ENCODE data around the gene MSLN. TPM values are rescaled to one million over a fixed set of nuclear protein-coding genes. Genes with fewer than 3 reads are reported as not detected.

MSLN gene
- polyA plus RNA-seq, 1 of the 3 experiments (the other 2 are of a cell fraction), result 0.02 TPM

GRCh38 chr16:776824-777223, 16.3 kb downstream of the MSLN start:
- H3K4me2 ChIP-seq, result no peak overlapping the region
- no peaks in the 10 kb centered on the region for H3K9me2 ChIP-seq
- no peak for DNase-seq
- H3K9ac ChIP-seq, result no peak overlapping the region
- TF ChIP-seq, protein P1, sequence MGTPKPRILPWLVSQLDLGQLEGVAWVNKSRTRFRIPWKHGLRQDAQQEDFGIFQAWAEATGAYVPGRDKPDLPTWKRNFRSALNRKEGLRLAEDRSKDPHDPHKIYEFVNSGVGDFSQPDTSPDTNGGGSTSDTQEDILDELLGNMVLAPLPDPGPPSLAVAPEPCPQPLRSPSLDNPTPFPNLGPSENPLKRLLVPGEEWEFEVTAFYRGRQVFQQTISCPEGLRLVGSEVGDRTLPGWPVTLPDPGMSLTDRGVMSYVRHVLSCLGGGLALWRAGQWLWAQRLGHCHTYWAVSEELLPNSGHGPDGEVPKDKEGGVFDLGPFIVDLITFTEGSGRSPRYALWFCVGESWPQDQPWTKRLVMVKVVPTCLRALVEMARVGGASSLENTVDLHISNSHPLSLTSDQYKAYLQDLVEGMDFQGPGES (IDR thresholded peaks at IDR 0.05; ENCODE audit: low read depth, low read length), result no peak
- TF ChIP-seq ZBTB33 (IDR thresholded peaks at IDR 0.05; ENCODE audit: borderline replicate concordance, low read depth), result no peak
- no peak for TF ChIP-seq GATA2 (CRISPR knock-in tag; IDR thresholded peaks at IDR 0.05)
- TF ChIP-seq JUND (IDR thresholded peaks at IDR 0.05), result no peak
- POLR2A ChIA-PET, result interaction anchor here (1.1 kb wide), 1 partner anchor 56 kb away, joined by 3 read pairs; no protein-coding TSS in a partner anchor
- no peaks in the 10 kb centered on the region for H3K79me2 ChIP-seq (ENCODE audit: insufficient read depth)
- H4K20me1 ChIP-seq (ENCODE audit: insufficient read depth), result no peaks in the 10 kb centered on the region
- peaks cover 2% of the 10 kb centered on the region; the same call in 1 of the 2 replicates for H3K27me3 ChIP-seq (ENCODE audit: insufficient read depth)
- no peak overlapping the region for H3K4me3 ChIP-seq (ENCODE audit: low read depth in 2 of 2, low read length in 1 of 2)
- no peaks in the 10 kb centered on the region for H3K36me3 ChIP-seq (replicated peaks in 1 of 2; ENCODE audit: control insufficient read depth in 1 of 2, insufficient read depth in 2 of 2, low read length in 1 of 2)
- no peaks in the 10 kb centered on the region for H3K4me1 ChIP-seq (ENCODE audit: control insufficient read depth in 1 of 2, insufficient read depth in 2 of 2, low read depth in 1 of 2, low read length in 1 of 2)
- H3K27ac ChIP-seq (ENCODE audit: low read depth in 2 of 2, low read length in 1 of 2), result no peak overlapping the region
- CTCF ChIA-PET, result interaction anchor here (1.1 to 1.6 kb wide), 3 partner anchors 9 to 36 kb away, joined by 3 to 8 read pairs (median 3); partner anchors contain the start of genes CIAO3 and MSLN
- WGBS (ENCODE audit: low lambda C conversion rate), result 87% methylated on average over 9 of the region's 9 CpGs
- no peaks in the 10 kb centered on the region for H3K9me3 ChIP-seq
- H3F3A ChIP-seq (replicated peaks; ENCODE audit: insufficient read depth), result no peaks in the 10 kb centered on the region
- H2AFZ ChIP-seq (ENCODE audit: low read depth), result no peak overlapping the region

GRCh38 chr16:777826-778225, 17.3 kb downstream of the MSLN start:
- Histone ChIP-seq H3K4me1 (ENCODE audit: control insufficient read depth in 1 of 2, insufficient read depth in 2 of 2, low read depth in 1 of 2, low read length in 1 of 2) (peaks cover 0 to 2% of the 10 kb centered on the region in 2 experiments; a peak in 1 of 4 replicates), H3K9ac (no peak overlapping the region), H3K9me2 (no peaks in the 10 kb centered on the region), H3K27ac (ENCODE audit: low read depth in 2 of 2, low read length in 1 of 2) (no peak overlapping the region), H3K27me3 (ENCODE audit: insufficient read depth) (peaks cover 12% of the 10 kb centered on the region; the same call in 1 of the 2 replicates), H3K4me3 (ENCODE audit: low read depth in 2 of 2, low read length in 1 of 2) (no peak overlapping the region), H3F3A (replicated peaks; ENCODE audit: insufficient read depth) (no peaks in the 10 kb centered on the region), H4K20me1 (ENCODE audit: insufficient read depth) (no peaks in the 10 kb centered on the region), H2AFZ (ENCODE audit: low read depth) (no peak overlapping the region), H3K4me2 (no peak overlapping the region), H3K36me3 (replicated peaks in 1 of 2; ENCODE audit: control insufficient read depth in 1 of 2, insufficient read depth in 2 of 2, low read length in 1 of 2) (no peaks in the 10 kb centered on the region), H3K9me3 (no peaks in the 10 kb centered on the region), H3K79me2 (ENCODE audit: insufficient read depth) (no peaks in the 10 kb centered on the region)
- TF ChIP-seq SMC3 (IDR thresholded peaks at IDR 0.05; ENCODE audit: low read depth, low read length), result no peak
- no peak for TF ChIP-seq MEF2A (IDR thresholded peaks at IDR 0.05; ENCODE audit: borderline replicate concordance, low read depth)
- TF ChIP-seq TAF1 (IDR thresholded peaks at IDR 0.05; ENCODE audit: borderline replicate concordance, low read depth, low read length), result no peak
- TF ChIP-seq RCOR1 (IDR thresholded peaks at IDR 0.05; ENCODE audit: low read length), result no peak
- no peak for TF ChIP-seq CHD2 (IDR thresholded peaks at IDR 0.05; ENCODE audit: low read length, partially characterized antibody)
- no peak for TF ChIP-seq NFIC (IDR thresholded peaks at IDR 0.05; ENCODE audit: borderline replicate concordance)
- TF ChIP-seq RAD21 (IDR thresholded peaks at IDR 0.05; ENCODE audit: low read length), result no peak
- TF ChIP-seq, protein P2, sequence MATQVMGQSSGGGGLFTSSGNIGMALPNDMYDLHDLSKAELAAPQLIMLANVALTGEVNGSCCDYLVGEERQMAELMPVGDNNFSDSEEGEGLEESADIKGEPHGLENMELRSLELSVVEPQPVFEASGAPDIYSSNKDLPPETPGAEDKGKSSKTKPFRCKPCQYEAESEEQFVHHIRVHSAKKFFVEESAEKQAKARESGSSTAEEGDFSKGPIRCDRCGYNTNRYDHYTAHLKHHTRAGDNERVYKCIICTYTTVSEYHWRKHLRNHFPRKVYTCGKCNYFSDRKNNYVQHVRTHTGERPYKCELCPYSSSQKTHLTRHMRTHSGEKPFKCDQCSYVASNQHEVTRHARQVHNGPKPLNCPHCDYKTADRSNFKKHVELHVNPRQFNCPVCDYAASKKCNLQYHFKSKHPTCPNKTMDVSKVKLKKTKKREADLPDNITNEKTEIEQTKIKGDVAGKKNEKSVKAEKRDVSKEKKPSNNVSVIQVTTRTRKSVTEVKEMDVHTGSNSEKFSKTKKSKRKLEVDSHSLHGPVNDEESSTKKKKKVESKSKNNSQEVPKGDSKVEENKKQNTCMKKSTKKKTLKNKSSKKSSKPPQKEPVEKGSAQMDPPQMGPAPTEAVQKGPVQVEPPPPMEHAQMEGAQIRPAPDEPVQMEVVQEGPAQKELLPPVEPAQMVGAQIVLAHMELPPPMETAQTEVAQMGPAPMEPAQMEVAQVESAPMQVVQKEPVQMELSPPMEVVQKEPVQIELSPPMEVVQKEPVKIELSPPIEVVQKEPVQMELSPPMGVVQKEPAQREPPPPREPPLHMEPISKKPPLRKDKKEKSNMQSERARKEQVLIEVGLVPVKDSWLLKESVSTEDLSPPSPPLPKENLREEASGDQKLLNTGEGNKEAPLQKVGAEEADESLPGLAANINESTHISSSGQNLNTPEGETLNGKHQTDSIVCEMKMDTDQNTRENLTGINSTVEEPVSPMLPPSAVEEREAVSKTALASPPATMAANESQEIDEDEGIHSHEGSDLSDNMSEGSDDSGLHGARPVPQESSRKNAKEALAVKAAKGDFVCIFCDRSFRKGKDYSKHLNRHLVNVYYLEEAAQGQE (IDR thresholded peaks at IDR 0.05; ENCODE audit: low read depth, low read length), result no peak
- no peak for TF ChIP-seq CTCF (IDR thresholded peaks at IDR 0.05)
- TF ChIP-seq JUND (IDR thresholded peaks at IDR 0.05), result no peak
- CTCF ChIA-PET, result interaction anchor here (1.0 kb wide), 1 partner anchor 32 kb away, joined by 4 read pairs; no protein-coding TSS in a partner anchor
- DNase-seq, result no peak
- POLR2A ChIA-PET, result no interaction called here
- WGBS (ENCODE audit: low lambda C conversion rate), result 58% methylated on average over 12 of the region's 16 CpGs
